Hepatocyte (in vitro differentiated cells): ENCODE measurements around the gene POU2F1. TPM values are rescaled to one million over a fixed set of nuclear protein-coding genes. Genes with fewer than 3 reads are reported as not detected.

Source experiments
- DNase-seq: peaks from one replicate; pipeline ENCODE4 v3.0.0-alpha.2; 2016; ENCODE audit warnings: low spot score
- H2AFZ ChIP-seq: fragments of 200-600 bp; sonication (generic); 2 replicates; pipeline ENCODE4 v1.6.0; 2016; ENCODE audit warnings: antibody characterized with exemption, mild to moderate bottlenecking
- H3K27ac ChIP-seq: fragments of 200-600 bp; sonication (generic); 2 replicates; pipeline ENCODE4 v1.5.1; 2016; ENCODE audit warnings: mild to moderate bottlenecking
- H3K27me3 ChIP-seq: fragments of 200-600 bp; sonication (generic); 2 replicates; pipeline ENCODE4 v1.6.1; 2016
- H3K36me3 ChIP-seq: fragments of 200-600 bp; sonication (generic); replicated peaks from 2 replicates; pipeline ENCODE4 v1.5.1; 2016; ENCODE audit warnings: low read depth; ENCODE audit not compliant: insufficient read depth
- H3K4me1 ChIP-seq: fragments of 200-600 bp; sonication (generic); 2 replicates; pipeline ENCODE4 v1.5.1; 2016; ENCODE audit warnings: mild to moderate bottlenecking, moderate library complexity; ENCODE audit not compliant: insufficient read depth
- H3K4me2 ChIP-seq: fragments of 200-600 bp; sonication (generic); 2 replicates; pipeline ENCODE4 v1.6.0; 2016
- H3K4me3 ChIP-seq: fragments of 200-600 bp; sonication (generic); 2 replicates; pipeline ENCODE4 v1.5.1; 2016; ENCODE audit warnings: mild to moderate bottlenecking
- H3K79me2 ChIP-seq: fragments of 200-600 bp; sonication (generic); 2 replicates; pipeline ENCODE4 v1.6.0; 2017; ENCODE audit warnings: mild to moderate bottlenecking
- H3K9me2 ChIP-seq: fragments of 200-600 bp; sonication (generic); replicated peaks from 2 replicates; pipeline ENCODE4 v1.6.0; 2017; ENCODE audit warnings: mild to moderate bottlenecking; ENCODE audit not compliant: insufficient read depth
- H3K9me3 ChIP-seq: fragments of 200-600 bp; sonication (generic); 2 replicates; pipeline ENCODE4 v1.5.1; 2016; ENCODE audit warnings: low read depth, mild to moderate bottlenecking
- H4K20me1 ChIP-seq: fragments of 200-600 bp; sonication (generic); 2 replicates; pipeline ENCODE4 v1.6.0; 2016; ENCODE audit warnings: mild to moderate bottlenecking; ENCODE audit not compliant: insufficient read depth, poor library complexity, severe bottlenecking
- CTCF ChIP-seq: fragments of 200-600 bp; sonication (generic); IDR thresholded peaks from 2 replicates; pipeline ENCODE4 v1.5.1; 2016; ENCODE audit warnings: antibody characterized with exemption, mild to moderate bottlenecking; ENCODE audit not compliant: poor library complexity
- EZH2 ChIP-seq: fragments of 200-600 bp; sonication (generic); IDR thresholded peaks from 2 replicates; pipeline ENCODE4 v1.6.1; 2016; ENCODE audit warnings: antibody characterized with exemption, mild to moderate bottlenecking, borderline replicate concordance
- EZH2phosphoT487 ChIP-seq: fragments of 200-600 bp; sonication (generic); IDR thresholded peaks from one replicate; pipeline ENCODE4 v1.6.1; 2018; ENCODE audit warnings: antibody characterized with exemption, mild to moderate bottlenecking, low read depth, moderate library complexity; ENCODE audit not compliant: unreplicated experiment, severe bottlenecking
- WGBS: methylation state at CpG from one replicate; pipeline ENCODE4 v1.1.6; 2016; ENCODE audit warnings: low lambda C conversion rate; ENCODE audit errors: missing lambda C conversion rate; 5-methylcytosine and 5-hydroxymethylcytosine counted together
- polyA plus RNA-seq: library from polyadenylated mRNA; unstranded; fragments of >200 nt; fragmentation: Nextera tagmentation; extraction: Ambion mirVana; gene quantifications from 2 replicates; pipeline ENCODE4 v1.2.1, GENCODE V29; 2016
- total RNA-seq: library from RNA; depleted of rRNA; stranded (reverse); fragments of >200 nt; gene quantifications from 2 replicates; pipeline ENCODE4 v1.2.3, GENCODE V29; 2014

Gene POU2F1
- total and polyA plus RNA-seq, 2 experiments from 2014 or later, result 11.9 to 14.5 TPM

GRCh38 chr1:167365360-167365759, 144.7 kb downstream of the POU2F1 start:
- Histone ChIP-seq H3K4me1 (no peaks in the 10 kb centered on the region), H4K20me1 (no peaks in the 10 kb centered on the region), H3K36me3 (no peaks in the 10 kb centered on the region), H3K27ac (no peak overlapping the region), H3K79me2 (peaks cover 20% of the 10 kb centered on the region), H3K4me3 (no peak overlapping the region), H2AFZ (no peak overlapping the region), H3K27me3 (no peaks in the 10 kb centered on the region), H3K9me3 (no peaks in the 10 kb centered on the region), H3K4me2 (no peak overlapping the region), H3K9me2 (no peaks in the 10 kb centered on the region)
- DNase-seq, result no peak
- 94% methylated on average over 2 of the region's 2 CpGs for WGBS
- TF ChIP-seq EZH2phosphoT487 (no peak), CTCF (no peak), EZH2 (no peak)

- Histone ChIP-seq H3K4me2 (no peak overlapping the region), H3K27me3 (no peaks in the 10 kb centered on the region), H2AFZ (no peak overlapping the region), H3K36me3 (no peaks in the 10 kb centered on the region), H3K9me2 (no peaks in the 10 kb centered on the region), H3K4me1 (no peaks in the 10 kb centered on the region), H3K4me3 (no peak overlapping the region), H4K20me1 (no peaks in the 10 kb centered on the region), H3K27ac (no peak overlapping the region), H3K79me2 (no peaks in the 10 kb centered on the region), H3K9me3 (no peaks in the 10 kb centered on the region)
- no peak for TF ChIP-seq CTCF
- DNase-seq, result no peak
- WGBS, result 91% methylated on average over 4 of the region's 4 CpGs
Observed at GRCh38 chr1:167367705-167368104, 147.0 kb downstream of the POU2F1 start.

GRCh38 chr1:167369175-167369574, 148.5 kb downstream of the POU2F1 start:
- TF ChIP-seq EZH2 (no peak), CTCF (no peak), EZH2phosphoT487 (no peak)

GRCh38 chr1:167369933-167370332, 149.2 kb downstream of the POU2F1 start:
- TF ChIP-seq EZH2phosphoT487 (no peak), EZH2 (no peak), CTCF (no peak)
- H3K27me3 ChIP-seq, result no peaks in the 10 kb centered on the region
- DNase-seq, result no peak

More at GRCh38 chr1:167369175-167369574, 148.5 kb downstream of the POU2F1 start:
- Histone ChIP-seq H3K79me2 (no peaks in the 10 kb centered on the region), H3K9me2 (no peaks in the 10 kb centered on the region), H3K4me1 (no peaks in the 10 kb centered on the region), H3K4me3 (no peak overlapping the region), H3K4me2 (no peak overlapping the region), H4K20me1 (no peaks in the 10 kb centered on the region), H2AFZ (no peak overlapping the region), H3K27ac (no peak overlapping the region), H3K27me3 (no peaks in the 10 kb centered on the region), H3K36me3 (no peaks in the 10 kb centered on the region), H3K9me3 (no peaks in the 10 kb centered on the region)
- DNase-seq, result no peak

More at GRCh38 chr1:167369933-167370332, 149.2 kb downstream of the POU2F1 start:
- H3K4me1 ChIP-seq, result no peaks in the 10 kb centered on the region
- no peaks in the 10 kb centered on the region for H4K20me1 ChIP-seq
- no peaks in the 10 kb centered on the region for H3K9me2 ChIP-seq
- H3K4me2 ChIP-seq, result no peak overlapping the region
- no peaks in the 10 kb centered on the region for H3K9me3 ChIP-seq
- no peak overlapping the region for H2AFZ ChIP-seq
- WGBS, result 91% methylated on average over 4 of the region's 4 CpGs
- no peaks in the 10 kb centered on the region for H3K79me2 ChIP-seq
- no peak overlapping the region for H3K4me3 ChIP-seq
- no peaks in the 10 kb centered on the region for H3K36me3 ChIP-seq
- H3K27ac ChIP-seq, result no peak overlapping the region
